ENCODE measurements around the gene C2. TPM values are rescaled to one million over a fixed set of nuclear protein-coding genes. Genes with fewer than 3 reads are reported as not detected.

C2 gene
- total and polyA plus RNA-seq, 3 experiments from 2014 or later = 0.70 to 0.73 TPM; not detected in 1

DNA sequence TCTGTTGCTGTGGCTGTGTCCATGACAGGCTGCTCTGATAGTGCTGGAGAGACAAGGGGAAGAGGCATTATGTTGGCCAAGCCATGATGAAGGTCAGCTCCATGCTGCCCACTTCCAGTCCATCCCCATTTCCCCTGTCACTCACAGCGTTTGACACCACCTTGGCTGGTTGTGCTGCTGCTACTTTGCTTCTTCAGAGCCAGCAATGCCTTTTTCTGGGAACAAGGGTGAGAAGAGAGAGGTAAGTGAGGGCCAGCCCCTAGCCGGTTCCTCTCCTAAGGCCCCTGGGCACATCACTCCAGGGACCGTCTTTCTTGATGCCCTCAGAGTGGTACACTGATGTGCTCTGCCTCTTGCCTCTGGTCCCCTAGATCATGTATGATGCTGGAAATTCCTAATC lies 29.3 kb downstream of the C2 start:
- Mint-ChIP-seq H3K4me1 (peaks cover 28 to 42% (median 38%) of the 10 kb centered on the region in 3 donors), H3K27ac (peak overlapping the region in 6 of 8 donors; percentile 17 to 99 (median 96)), H3K4me3 (no peak overlapping the region), H3K36me3 (peaks cover 11 to 90% (median 16%) of the 10 kb centered on the region in 3 donors), H3K27me3 (peaks cover 0 to 1% of the 10 kb centered on the region in 2 donors), H3K9me3 (no peaks in the 10 kb centered on the region)
- H3K27me3 ChIP-seq (ENCODE audit: insufficient read depth, low read length, poor library complexity, severe bottlenecking) = no peaks in the 10 kb centered on the region
- DNase-seq = no peak
- peaks cover 55% of the 10 kb centered on the region for H3K36me3 ChIP-seq (ENCODE audit: insufficient read depth, low read length)
- no peaks in the 10 kb centered on the region for H3K9me3 ChIP-seq (ENCODE audit: low read length)
- H3K4me3 ChIP-seq (ENCODE audit: low read length) = no peak overlapping the region
- H3K27ac ChIP-seq (ENCODE audit: low read depth, low read length) = no peak overlapping the region
- CTCF ChIA-PET = interaction anchor here (1.0 to 1.3 kb wide), 2 partner anchors 14 to 34 kb away, joined by 3 read pairs; no protein-coding TSS in a partner anchor
- peaks cover 27% of the 10 kb centered on the region for H3K4me1 ChIP-seq (ENCODE audit: insufficient read depth, low read length)
- POLR2A ChIA-PET = interaction anchor here (0.7 to 4.7 kb wide), 2 partner anchors 14 to 1448 kb away, joined by 3 to 71 read pairs; partner anchors contain the start of gene DXO

- ChIA-PET POLR2A (interaction anchor here (0.6 to 4.7 kb wide), 5 partner anchors 13 to 1857 kb away, joined by 3 to 71 read pairs (median 4); partner anchors contain the start of genes DXO and GPANK1), CTCF (no interaction called here)
- no peaks in the 10 kb centered on the region for H3K9me3 ChIP-seq (ENCODE audit: low read length)
- Mint-ChIP-seq H3K4me3 (peak overlapping the region; percentile 88 to 98 (median 95)), H3K36me3 (peaks cover 7 to 90% (median 20%) of the 10 kb centered on the region in 3 donors), H3K27ac (peak overlapping the region; percentile 96 to 99 (median 98)), H3K9me3 (no peaks in the 10 kb centered on the region), H3K27me3 (peaks cover 0 to 1% of the 10 kb centered on the region in 2 donors), H3K4me1 (peaks cover 34 to 47% (median 40%) of the 10 kb centered on the region in 3 donors)
- H3K27ac ChIP-seq (ENCODE audit: low read depth, low read length) = peak overlapping the region; percentile 99
- no peaks in the 10 kb centered on the region for H3K27me3 ChIP-seq (ENCODE audit: insufficient read depth, low read length, poor library complexity, severe bottlenecking)
- peaks cover 27% of the 10 kb centered on the region for H3K4me1 ChIP-seq (ENCODE audit: insufficient read depth, low read length)
- peak overlapping the region; percentile 100 for H3K4me3 ChIP-seq (ENCODE audit: low read length)
- DNase-seq = no peak
- H3K36me3 ChIP-seq (ENCODE audit: insufficient read depth, low read length) = peaks cover 59% of the 10 kb centered on the region
These were observed 30.9 kb downstream of the C2 start for GRCh38 chr6:31958412-31958740.

- CTCF ChIA-PET = interaction anchor here (0.7 to 1.2 kb wide), 5 partner anchors 12 to 88 kb away, joined by 3 to 8 read pairs (median 3); partner anchors contain the start of gene DXO
- peak; percentile 98 to 99 (median 98) for DNase-seq
- H3K9me3 Mint-ChIP-seq = no peaks in the 10 kb centered on the region
- peaks cover 0 to 1% of the 10 kb centered on the region in 2 donors for H3K27me3 Mint-ChIP-seq
- Histone ChIP-seq H3K36me3 (ENCODE audit: insufficient read depth, low read length) (peaks cover 55% of the 10 kb centered on the region), H3K27ac (ENCODE audit: low read depth, low read length) (peak within 1 kb of the TSS; percentile 99), H3K9me3 (ENCODE audit: low read length) (no peaks in the 10 kb centered on the region), H3K4me1 (ENCODE audit: insufficient read depth, low read length) (peaks cover 27% of the 10 kb centered on the region), H3K27me3 (ENCODE audit: insufficient read depth, low read length, poor library complexity, severe bottlenecking) (no peaks in the 10 kb centered on the region), H3K4me3 (ENCODE audit: low read length) (peak within 1 kb of the TSS; percentile 100)
- POLR2A ChIA-PET = interaction anchor here (0.5 to 4.7 kb wide), 7 partner anchors 12 to 1858 kb away, joined by 3 to 71 read pairs (median 4); partner anchors contain the start of genes DXO, GPANK1 and ZBTB12
- peak within 1 kb of the TSS; percentile 88 to 98 (median 95) for H3K4me3 Mint-ChIP-seq
- H3K36me3 Mint-ChIP-seq = peaks cover 6 to 90% (median 21%) of the 10 kb centered on the region in 3 donors
- peak within 1 kb of the TSS; percentile 96 to 99 (median 98) for H3K27ac Mint-ChIP-seq
- peaks cover 34 to 47% (median 40%) of the 10 kb centered on the region in 3 donors for H3K4me1 Mint-ChIP-seq
These were observed 31.5 kb downstream of the C2 start, which contains the start of the genes NELFE and SKIC2 for GRCh38 chr6:31958741-31959739. TSS of gene NELFE (minus strand) at chr6:31958971. CDS start at chr6:31958446, 525 bp downstream. TSS of gene SKIC2 (plus strand) at chr6:31959175. CDS start at chr6:31959193, 18 bp downstream.

DNA sequence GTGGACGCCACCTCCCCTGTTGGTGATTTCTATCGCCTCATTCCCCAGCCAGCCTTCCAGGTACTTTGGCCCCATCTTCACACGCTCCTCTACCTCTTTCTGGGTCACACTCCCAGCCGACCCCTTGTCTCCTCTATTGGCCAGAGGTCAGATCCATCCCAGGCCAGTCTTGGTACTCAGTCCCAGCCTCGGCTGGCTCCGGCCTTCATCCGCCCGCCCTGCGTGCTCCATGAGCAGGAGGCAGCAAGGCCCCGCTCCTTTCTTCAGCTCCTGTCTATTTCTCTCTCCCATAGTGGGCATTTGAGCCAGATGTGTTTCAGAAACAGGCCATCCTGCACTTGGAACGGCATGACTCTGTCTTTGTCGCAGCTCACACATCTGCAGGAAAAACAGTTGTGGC lies 34.1 kb downstream of the C2 start:
- no peak for DNase-seq
- Mint-ChIP-seq H3K36me3 (peaks cover 0 to 90% (median 18%) of the 10 kb centered on the region in 3 donors), H3K27ac (peak overlapping the region in 7 of 8 donors; percentile 46 to 99 (median 83)), H3K4me1 (peaks cover 34 to 47% (median 40%) of the 10 kb centered on the region in 3 donors), H3K27me3 (peaks cover 0 to 1% of the 10 kb centered on the region in 2 donors), H3K9me3 (no peaks in the 10 kb centered on the region), H3K4me3 (peak overlapping the region in 1 of 7 donors; percentile 56)
- Histone ChIP-seq H3K27ac (ENCODE audit: low read depth, low read length) (no peak overlapping the region), H3K27me3 (ENCODE audit: insufficient read depth, low read length, poor library complexity, severe bottlenecking) (no peaks in the 10 kb centered on the region), H3K4me3 (ENCODE audit: low read length) (no peak overlapping the region), H3K4me1 (ENCODE audit: insufficient read depth, low read length) (peaks cover 27% of the 10 kb centered on the region), H3K9me3 (ENCODE audit: low read length) (no peaks in the 10 kb centered on the region), H3K36me3 (ENCODE audit: insufficient read depth, low read length) (peaks cover 60% of the 10 kb centered on the region)
- CTCF ChIA-PET = interaction anchor here (1.0 to 1.6 kb wide), 2 partner anchors 9 to 10 kb away, joined by 3 to 7 read pairs; no protein-coding TSS in a partner anchor
- POLR2A ChIA-PET = no interaction called here

- Histone ChIP-seq H3K27me3 (ENCODE audit: insufficient read depth, low read length, poor library complexity, severe bottlenecking) (no peaks in the 10 kb centered on the region), H3K36me3 (ENCODE audit: insufficient read depth, low read length) (peaks cover 74% of the 10 kb centered on the region), H3K9me3 (ENCODE audit: low read length) (no peaks in the 10 kb centered on the region), H3K27ac (ENCODE audit: low read depth, low read length) (no peak overlapping the region), H3K4me3 (ENCODE audit: low read length) (no peak overlapping the region), H3K4me1 (ENCODE audit: insufficient read depth, low read length) (peaks cover 14% of the 10 kb centered on the region)
- Mint-ChIP-seq H3K4me1 (peaks cover 21 to 30% (median 23%) of the 10 kb centered on the region in 3 donors), H3K9me3 (no peaks in the 10 kb centered on the region), H3K27ac (peak overlapping the region in 2 of 8 donors; percentile 71 to 76), H3K4me3 (no peak overlapping the region), H3K27me3 (no peaks in the 10 kb centered on the region), H3K36me3 (peaks cover 0 to 95% (median 24%) of the 10 kb centered on the region in 3 donors)
- ChIA-PET CTCF (no interaction called here), POLR2A (no interaction called here)
- no peak for DNase-seq
These were observed 36.4 kb downstream of the C2 start for GRCh38 chr6:31963921-31964320.

DNA sequence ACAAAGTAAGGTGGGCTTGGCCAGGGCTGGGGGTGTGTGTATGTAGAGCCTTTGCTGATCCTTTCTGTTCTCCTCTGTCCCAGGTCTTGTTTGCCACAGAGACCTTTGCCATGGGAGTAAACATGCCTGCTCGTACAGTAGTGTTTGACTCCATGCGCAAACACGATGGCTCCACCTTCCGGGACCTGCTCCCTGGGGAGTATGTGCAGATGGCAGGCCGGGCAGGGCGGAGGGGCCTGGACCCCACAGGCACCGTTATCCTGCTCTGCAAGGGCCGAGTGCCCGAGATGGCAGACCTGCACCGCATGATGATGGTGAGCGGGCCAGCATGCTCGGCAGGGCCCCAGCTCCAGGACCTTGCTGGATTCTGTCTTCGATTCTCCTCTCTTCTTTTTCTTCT lies 38.2 kb downstream of the C2 start:
- Mint-ChIP-seq H3K27ac (peak overlapping the region in 2 of 8 donors; percentile 38 to 76), H3K4me1 (peaks cover 17 to 26% (median 18%) of the 10 kb centered on the region in 3 donors), H3K9me3 (no peaks in the 10 kb centered on the region), H3K27me3 (peaks cover 0 to 1% of the 10 kb centered on the region in 2 donors), H3K4me3 (no peak overlapping the region), H3K36me3 (peaks cover 0 to 96% (median 26%) of the 10 kb centered on the region in 3 donors)
- Histone ChIP-seq H3K36me3 (ENCODE audit: insufficient read depth, low read length) (peaks cover 75% of the 10 kb centered on the region), H3K27me3 (ENCODE audit: insufficient read depth, low read length, poor library complexity, severe bottlenecking) (no peaks in the 10 kb centered on the region), H3K27ac (ENCODE audit: low read depth, low read length) (no peak overlapping the region), H3K4me1 (ENCODE audit: insufficient read depth, low read length) (peaks cover 9% of the 10 kb centered on the region), H3K9me3 (ENCODE audit: low read length) (no peaks in the 10 kb centered on the region), H3K4me3 (ENCODE audit: low read length) (no peak overlapping the region)
- ChIA-PET CTCF (interaction anchor here (1.1 kb wide), 1 partner anchor 13 kb away, joined by 3 read pairs; no protein-coding TSS in a partner anchor), POLR2A (no interaction called here)
- DNase-seq = no peak

DNA sequence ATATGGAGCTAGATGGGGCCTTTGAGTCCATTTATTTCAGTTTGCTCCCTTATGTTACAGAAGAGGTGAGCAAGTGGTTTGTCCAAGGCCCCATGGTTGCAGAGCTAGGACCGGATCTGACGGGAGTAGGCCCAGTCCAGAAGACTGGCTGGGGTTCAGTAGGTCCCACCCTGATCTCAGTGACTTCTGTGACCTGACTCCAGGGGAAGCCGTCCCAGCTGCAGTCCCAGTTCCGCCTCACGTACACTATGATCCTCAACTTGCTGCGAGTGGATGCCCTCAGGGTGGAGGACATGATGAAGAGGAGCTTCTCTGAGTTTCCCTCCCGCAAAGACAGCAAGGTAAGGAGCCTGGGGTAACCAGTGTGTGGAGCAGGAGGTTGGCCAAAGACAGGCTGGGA lies 39.0 kb downstream of the C2 start:
- H3K4me1 Mint-ChIP-seq = peaks cover 20 to 28% (median 23%) of the 10 kb centered on the region in 3 donors

More for the DNA sequence above, 39.0 kb downstream of the C2 start:
- Histone ChIP-seq H3K9me3 (ENCODE audit: low read length) (no peaks in the 10 kb centered on the region), H3K27me3 (ENCODE audit: insufficient read depth, low read length, poor library complexity, severe bottlenecking) (no peaks in the 10 kb centered on the region), H3K4me1 (ENCODE audit: insufficient read depth, low read length) (peaks cover 17% of the 10 kb centered on the region), H3K27ac (ENCODE audit: low read depth, low read length) (no peak overlapping the region), H3K36me3 (ENCODE audit: insufficient read depth, low read length) (peaks cover 69% of the 10 kb centered on the region), H3K4me3 (ENCODE audit: low read length) (no peak overlapping the region)
- no peak for DNase-seq
- Mint-ChIP-seq H3K27me3 (peaks cover 0 to 1% of the 10 kb centered on the region in 2 donors), H3K4me3 (peak overlapping the region in 1 of 7 donors; percentile 27), H3K27ac (peak overlapping the region in 3 of 8 donors; percentile 66 to 76 (median 69)), H3K36me3 (peaks cover 0 to 89% (median 24%) of the 10 kb centered on the region in 3 donors), H3K9me3 (no peaks in the 10 kb centered on the region)
- ChIA-PET POLR2A (no interaction called here), CTCF (interaction anchor here (1.1 kb wide), 1 partner anchor 14 kb away, joined by 3 read pairs; no protein-coding TSS in a partner anchor)
